AG08396 (cell line): ENCODE data around the gene UBE2R2.
"Not testable (repeated sequence)": the region's sequence is repeated elsewhere in the genome, so short reads cannot be mapped to it uniquely, and the experiment has no call there.

Source experiments
- DNase-seq: peaks from one replicate; pipeline ENCODE4 v3.0.0; 2012; ENCODE audit warnings: low spot score, mixed read lengths

UBE2R2 gene

DNA sequence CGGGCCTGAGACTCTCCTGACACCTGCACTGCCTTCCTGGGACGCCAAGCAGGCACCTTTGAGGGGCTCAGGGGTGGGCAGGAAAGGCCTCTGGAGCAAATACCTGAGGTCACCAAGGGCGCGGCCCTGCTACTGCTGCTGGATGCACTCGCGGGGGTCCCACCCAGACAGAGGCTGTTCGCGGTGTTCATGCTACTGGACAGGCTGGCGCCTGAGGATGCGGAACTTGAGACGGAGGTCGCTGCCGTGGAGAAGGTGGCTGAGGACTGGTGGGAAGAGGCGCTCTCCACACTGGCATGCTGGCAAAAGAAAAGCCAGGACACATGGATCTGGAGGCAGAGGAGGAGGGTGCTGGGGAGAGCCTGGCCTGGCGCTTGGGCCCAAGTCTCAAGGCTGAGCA is 110.7 kb downstream of the UBE2R2 start:
- no peak for DNase-seq

DNA sequence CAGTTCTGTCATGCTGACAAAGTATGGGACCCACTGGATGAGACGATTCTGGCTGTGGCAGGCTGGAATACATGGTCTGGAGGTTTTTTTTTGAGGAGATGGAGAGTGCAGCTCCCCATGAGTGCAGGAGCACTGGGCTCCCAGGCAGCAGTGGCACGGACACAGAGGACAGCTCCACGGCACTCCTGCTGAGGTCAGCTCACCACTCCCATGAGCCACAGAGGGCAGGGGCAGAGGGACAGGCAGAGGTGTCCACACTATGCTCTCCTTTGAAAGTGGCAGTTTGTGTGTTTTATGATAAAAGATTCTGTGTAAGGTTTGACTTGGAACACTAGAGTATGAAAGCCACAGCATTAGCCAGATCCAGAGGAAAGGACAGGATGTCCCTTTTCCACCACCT is 114.4 kb downstream of the UBE2R2 start:
- DNase-seq, result no peak

DNA sequence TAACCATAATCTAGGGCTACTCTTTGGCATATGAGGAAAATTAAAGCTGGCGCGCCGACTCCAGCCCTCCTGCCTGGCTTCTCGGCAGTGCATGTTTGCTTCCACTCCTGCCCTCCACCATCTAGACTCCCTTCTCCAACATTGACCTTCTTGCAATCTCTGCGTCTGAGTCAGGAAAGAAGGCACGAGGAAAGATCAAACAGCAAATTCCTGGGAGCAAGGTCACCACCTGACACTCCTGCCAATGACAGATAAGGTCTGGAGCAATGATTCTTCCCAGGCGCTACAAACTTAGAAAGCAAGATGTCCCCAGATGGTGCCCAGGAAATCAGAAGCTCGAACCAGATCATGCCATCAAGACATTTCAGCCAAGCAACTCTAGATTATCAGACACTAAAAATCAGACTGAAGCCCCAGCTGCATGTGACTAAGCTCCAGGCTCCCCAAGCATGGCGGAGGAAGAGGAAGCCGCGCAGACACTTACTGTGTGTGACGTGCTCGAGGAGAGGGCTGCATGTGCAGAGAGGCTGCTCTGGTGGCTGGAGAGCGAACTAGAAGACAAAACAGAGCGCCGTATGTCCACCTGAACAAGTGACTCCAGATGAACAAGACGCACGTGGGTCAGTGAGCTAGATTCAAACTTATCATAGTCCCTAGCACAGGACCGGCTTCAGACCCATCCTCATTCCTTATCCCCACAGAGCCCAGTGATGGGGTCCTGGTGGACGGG is 115.3 kb downstream of the UBE2R2 start:
- DNase-seq, result no peak

DNA sequence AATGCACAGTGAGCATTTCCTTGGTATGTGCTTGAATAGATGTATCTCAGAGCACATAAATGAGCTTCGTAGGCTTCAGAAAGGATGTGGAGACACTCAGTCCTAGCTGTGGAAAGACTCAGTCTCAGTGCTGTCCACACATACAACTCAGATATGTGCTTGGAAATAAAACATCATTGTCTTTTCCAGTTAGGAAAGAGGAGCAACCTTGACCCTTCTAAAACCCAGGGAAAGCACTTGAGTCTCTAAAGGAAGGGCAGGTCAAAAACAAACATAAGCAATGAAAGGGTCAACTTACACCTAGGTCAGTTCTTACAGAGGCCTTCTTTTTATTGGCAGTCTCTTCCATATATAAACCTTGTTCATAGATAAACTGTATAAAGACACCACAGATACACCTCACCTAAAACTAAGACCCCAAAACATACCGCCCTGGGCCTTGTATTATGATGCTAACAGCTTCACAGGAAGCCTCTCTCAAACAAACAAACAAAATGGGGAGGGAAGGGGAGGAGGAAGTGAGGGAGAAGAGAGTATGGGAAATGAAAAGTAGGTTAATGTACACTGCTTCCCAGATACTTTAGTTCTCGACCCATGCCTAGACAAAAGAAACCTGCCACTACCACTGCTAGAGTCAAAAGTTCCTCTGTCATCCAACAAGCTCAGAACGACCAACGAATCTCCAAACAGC is 117.4 kb downstream of the UBE2R2 start:
- DNase-seq, result no peak

DNA sequence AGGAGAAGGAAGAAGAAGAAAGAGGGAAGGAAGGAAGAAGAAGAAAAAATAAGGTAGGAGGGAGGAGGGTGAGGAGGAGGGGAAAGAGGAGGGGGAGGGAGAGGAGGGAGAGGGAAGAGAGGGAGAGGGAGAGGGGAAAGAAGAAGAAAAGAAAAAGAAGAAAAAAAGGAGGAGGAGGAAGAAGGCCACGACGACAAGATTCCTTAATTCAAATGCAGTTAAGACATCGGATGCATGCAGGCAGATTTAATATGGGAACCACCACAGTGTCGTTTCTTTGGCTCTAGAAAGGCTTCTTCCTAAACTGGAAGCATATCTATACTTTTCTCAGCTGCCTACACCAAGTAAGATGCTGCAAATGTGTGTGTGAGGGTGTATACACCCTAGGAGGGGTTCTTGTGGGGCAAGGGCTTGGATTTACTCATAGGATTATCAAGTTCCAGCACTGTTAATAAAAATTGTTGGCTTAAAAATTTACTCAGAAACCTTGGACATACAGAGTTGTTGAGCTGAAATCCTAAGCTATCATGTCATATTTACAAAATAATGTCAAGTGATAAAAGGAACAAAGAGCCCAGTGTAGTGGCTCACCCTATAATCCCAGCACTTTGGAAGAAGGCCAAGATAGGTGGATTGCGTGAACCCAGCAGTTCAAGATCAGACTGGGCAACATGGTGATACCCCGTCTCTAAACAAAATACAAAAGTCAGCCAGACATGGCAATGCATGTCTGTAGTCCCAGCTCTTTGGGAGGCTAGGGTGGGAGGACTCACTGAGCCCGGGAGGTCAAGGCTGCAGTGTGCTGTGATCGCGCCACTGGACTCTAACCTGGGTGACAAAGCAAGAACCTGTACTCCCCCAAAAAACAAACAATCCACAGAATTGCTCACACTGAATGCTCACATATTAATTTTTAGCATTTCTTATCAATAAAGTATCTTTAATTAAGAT is 123.2 kb downstream of the UBE2R2 start:
- no peak for DNase-seq

DNA sequence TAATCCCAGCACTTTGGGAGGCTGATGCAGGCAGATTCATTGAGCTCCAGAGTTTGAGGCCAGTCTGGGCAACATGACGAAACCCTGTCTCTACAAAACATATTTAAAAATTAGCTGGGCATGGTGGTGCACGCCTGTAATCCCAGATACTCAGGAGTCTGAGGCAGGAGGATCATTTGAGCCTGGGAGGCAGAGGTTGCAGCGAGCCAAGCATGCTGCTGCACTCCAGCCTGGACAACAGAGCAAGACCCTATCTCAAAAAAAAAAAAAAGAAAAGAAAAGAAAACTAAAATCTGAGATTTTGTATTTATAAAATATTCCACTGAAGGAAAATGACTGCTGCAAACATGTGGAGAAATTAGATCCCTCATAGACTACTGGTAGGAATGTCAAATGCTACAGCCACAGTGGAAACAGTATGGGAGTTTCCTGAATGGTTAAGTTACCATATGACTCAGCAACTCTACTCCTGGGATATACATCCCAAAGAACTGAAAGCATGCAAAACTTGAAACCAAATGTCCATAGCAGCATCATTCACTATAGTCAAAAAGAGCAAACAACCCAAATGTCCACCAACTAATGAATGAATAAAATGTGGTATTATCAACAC is 125.6 kb downstream of the UBE2R2 start:
- DNase-seq, result peak; percentile 52

DNA sequence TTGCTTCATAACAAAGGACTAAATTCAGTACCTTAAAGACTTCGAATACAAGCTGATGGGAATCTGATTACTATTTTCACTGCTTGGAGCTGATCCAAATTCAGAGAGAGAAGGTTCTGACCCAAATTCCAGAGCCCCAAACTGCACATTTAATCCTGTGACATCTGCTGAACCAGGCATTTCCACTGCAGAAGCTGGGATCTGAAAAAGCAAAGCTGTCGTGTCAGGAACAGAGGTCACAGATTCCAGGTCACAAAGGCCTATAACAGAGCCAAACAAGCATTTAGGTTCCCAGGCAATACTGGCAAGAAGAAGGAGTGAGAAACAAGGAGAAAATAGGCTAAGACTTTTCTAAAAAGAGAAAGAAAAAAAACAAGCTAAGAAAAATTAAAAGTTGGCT is 126.4 kb downstream of the UBE2R2 start:
- no peak for DNase-seq

DNA sequence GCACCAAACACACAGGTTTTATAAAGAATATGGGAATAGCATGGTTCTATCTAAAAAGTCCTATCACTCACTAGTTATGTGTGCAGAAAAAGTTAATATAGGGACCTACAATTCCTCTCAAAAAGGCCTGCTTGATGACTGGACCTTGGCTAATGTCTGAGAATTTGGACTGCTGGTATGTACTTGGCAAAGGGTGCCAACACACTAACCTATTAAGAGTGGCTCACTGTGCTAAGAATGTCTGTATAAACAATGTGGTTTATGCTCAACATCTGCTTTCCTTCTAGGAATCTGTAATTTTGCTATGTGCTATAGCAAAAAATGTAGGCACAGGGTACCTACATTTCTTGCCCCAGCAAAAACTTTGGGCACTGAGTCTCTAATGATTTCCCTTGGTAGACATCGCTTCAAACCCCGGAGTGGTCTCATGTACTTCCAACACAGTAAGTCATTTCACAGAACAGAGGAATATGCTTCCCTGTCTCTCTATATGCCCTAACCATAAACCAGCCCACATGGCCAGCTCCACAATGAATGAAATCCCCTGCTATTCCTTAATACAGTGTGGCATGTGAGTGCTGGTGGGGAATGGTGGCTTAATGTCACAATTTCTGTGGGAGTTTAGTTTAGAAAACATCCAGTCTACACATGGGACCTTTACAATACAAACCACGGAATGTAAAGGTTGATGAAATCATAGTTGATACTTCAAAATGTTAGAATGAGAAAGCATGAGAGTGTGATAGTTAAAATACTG is 130.0 kb downstream of the UBE2R2 start:
- peak; percentile 86 for DNase-seq

DNA sequence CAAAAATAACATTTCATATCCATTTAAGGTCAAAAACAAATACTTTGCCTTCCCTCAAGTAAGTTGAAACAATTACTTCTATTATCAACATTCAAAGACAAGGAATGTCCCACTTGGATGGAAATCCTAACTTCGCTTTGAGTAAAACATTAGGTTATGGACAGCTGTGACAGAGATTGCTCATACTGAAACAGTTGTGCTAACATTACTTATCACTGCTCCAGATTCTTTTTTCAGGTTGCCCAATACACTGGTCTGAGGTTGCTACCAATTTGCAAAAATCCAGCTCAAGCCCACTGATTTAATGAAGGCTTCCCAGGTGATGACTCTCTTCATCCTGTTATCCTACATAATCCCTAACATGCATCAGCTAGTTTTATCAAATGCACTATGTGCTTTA is 133.4 kb downstream of the UBE2R2 start:
- DNase-seq, result no peak

DNA sequence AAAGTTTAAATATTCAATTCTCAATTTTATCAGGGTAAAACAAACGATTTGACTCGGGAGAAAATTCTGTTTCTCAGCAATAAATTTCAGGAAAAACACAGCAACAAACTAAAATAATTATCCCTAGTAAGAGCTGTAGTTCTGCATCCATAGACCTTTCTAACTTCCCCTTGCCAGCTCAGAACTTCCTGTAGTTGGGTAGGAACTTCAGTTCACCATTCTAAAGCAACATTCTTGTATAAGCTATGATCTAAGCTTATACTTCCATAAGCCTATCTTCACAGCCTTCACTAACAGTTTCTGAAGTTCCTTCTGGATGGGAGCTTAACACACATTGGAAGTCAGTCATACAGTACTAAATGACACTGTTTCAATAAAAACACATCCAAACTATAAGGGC is 135.1 kb downstream of the UBE2R2 start:
- DNase-seq, result no peak

DNA sequence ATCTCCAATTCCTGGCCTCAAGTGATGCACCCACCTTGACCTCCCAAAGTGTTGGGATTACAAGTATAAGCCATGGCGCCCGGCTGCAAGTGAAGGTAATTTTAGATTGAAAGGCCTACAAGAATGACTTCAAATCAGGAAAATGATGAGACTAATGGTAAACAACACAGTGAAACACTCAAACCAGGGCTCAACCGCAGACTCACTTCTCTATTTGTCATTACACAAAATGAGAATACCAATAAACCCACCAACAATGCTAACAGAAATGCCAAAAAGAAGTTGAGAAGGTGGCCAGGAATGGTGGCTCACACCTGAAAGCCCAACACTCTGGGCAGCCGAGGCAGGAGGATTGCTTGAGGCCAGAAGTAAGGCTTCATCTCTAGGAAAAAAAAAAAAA is 139.6 kb downstream of the UBE2R2 start:
- no peak for DNase-seq

DNA sequence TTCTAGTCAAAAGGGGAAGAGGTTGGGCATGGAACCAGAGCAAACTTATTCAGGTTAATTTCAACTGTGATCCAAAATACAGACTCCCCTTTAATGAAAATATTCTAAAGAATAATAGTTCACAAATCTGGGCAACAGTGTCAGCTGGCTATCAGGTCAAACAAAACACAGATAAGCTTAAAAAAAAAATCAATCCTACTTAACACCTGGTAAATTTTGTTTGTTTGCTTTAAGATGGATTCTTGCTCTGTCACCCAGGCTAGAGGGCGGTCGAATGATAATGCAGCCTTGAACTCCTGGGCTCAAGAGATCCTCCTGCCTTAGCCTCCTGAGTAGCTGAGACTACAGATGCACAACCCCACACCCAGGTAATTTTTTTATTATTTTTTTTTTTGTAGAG is 142.8 kb downstream of the UBE2R2 start:
- DNase-seq, result no peak

DNA sequence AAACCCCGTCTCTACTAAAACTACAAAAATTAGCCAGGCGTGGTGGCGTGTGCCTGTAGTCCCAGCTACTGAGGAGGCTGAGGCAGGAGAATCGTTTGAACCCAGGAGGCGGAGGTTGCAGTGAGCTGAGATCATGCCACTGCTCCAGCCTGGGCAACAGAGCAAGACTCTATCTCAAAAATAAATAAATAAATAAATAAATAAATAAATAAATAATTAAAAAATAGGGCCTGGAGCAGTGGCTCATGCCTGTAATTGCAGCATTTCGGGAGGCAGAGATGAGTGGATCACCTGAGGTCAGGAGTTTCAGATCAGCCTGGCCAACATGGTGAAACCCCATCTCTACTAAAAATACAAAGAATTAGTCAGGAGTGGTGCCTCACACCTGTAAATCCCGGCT is 145.5 kb downstream of the UBE2R2 start:
- not testable (repeated sequence) for DNase-seq

DNA sequence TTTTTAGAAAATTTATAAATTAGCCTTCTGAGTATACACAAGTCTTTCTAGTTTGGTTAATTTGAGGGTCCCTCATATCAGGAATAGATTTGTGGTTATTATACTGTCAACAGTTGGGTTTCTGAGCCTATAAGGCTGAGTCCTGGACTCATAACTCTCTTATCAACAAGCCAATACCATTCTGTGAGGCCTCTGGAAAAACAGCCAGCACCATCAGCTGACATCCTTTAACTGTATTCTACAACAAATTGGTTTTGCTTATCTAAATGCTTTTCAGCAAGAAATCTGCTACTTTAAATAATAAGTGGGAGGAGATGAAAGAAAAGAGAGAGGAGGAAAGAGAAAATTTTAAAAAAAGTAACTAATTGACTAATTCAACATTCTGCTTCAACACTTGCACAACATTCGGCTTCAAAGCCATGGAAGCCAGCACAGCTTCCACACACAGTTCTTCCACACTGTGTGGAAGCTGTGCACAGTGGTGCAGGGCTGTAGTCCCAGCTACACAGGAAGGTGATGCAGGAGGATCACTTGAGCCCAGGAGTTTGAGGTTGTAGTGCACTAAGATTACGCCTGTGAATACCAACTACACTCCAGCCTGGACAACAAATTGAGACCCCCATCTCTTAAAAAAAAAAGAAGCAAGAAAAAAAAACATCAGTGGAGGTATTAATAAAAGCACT is 147.3 kb downstream of the UBE2R2 start:
- DNase-seq, result no peak
